Rectal smooth muscle tissue (tissue), 1 donor: ENCODE data around the gene MAMLD1.

Source experiments
- H3K27ac ChIP-seq: one replicate; pipeline ENCODE4 v1.7.0; 2013; ENCODE audit warnings: low read depth, low read length, inconsistent platforms
- H3K27me3 ChIP-seq: one replicate; pipeline ENCODE4 v1.7.0; 2013; ENCODE audit warnings: low read length; ENCODE audit not compliant: control insufficient read depth, insufficient read depth
- H3K36me3 ChIP-seq: one replicate; pipeline ENCODE4 v1.7.0; 2013; ENCODE audit warnings: low read length; ENCODE audit not compliant: control insufficient read depth, insufficient read depth
- H3K4me1 ChIP-seq: one replicate; pipeline ENCODE4 v1.7.0; 2013; ENCODE audit warnings: low read length; ENCODE audit not compliant: control insufficient read depth, insufficient read depth
- H3K4me3 ChIP-seq: one replicate; pipeline ENCODE4 v1.7.0; 2013; ENCODE audit warnings: low read length
- H3K9ac ChIP-seq: one replicate; pipeline ENCODE4 v1.7.0; 2013; ENCODE audit warnings: low read length

MAMLD1 gene

GRCh38 chrX:150362599-150363481 lies at the start of gene MAMLD1:
Gene MAMLD1 (plus strand): TSS chrX:150363317. CDS start chrX:150445517, 82,200 bp downstream.
- Histone ChIP-seq H3K27me3 (peaks cover 8% of the 10 kb centered on the region), H3K27ac (peak within 1 kb of the TSS; percentile 68), H3K9ac (no peak within 1 kb of the TSS)

DNA sequence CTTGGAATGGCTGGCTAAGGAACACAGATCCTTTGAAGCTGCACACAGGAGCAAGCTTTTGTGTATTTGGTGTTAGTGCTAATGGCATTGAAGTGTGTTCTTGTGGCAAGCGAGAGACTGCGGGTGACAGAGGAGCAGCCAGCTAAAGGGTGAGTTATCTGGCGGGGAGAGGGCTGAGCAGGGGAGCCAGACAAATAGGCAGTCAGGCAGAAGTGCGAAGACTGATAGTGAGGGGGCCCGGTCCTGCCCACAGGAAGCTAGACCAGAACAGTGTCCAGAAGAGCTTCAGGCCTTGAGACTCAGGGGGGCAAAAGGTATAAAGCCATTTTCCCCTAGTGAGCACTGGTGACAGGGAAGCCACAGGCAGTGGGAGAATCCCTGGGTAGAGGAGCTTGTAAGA lies 49.6 kb upstream of the MAMLD1 start:
- no peak overlapping the region for H3K27ac ChIP-seq
- no peaks in the 10 kb centered on the region for H3K27me3 ChIP-seq
- no peak overlapping the region for H3K4me3 ChIP-seq
- H3K4me1 ChIP-seq, result no peaks in the 10 kb centered on the region
- H3K36me3 ChIP-seq, result no peaks in the 10 kb centered on the region
- no peak overlapping the region for H3K9ac ChIP-seq

More at GRCh38 chrX:150362599-150363481, at the start of gene MAMLD1:
- no peaks in the 10 kb centered on the region for H3K36me3 ChIP-seq
- peak within 1 kb of the TSS; percentile 69 for H3K4me3 ChIP-seq
- H3K4me1 ChIP-seq, result no peaks in the 10 kb centered on the region

DNA sequence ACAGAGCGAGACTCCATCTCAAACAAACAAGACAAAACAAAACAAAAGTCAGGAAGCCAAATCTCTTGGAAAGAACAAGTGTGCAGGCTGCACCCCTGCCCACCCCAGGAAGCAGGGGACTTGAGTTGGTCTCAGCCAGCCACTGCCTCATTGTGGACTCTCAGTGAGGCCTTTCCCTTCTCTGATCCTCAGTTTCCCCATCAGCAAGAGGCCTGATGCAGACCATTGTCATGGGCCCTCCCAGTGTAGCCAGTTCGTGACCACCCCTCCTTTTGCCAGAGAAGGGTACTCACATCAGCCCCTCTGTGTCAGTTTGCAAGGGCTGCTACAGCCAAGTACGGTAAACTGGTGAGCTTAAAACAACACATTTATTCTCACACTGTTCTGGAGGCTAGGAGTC lies 48.9 kb upstream of the MAMLD1 start:
- Histone ChIP-seq H3K9ac (no peak overlapping the region), H3K27ac (no peak overlapping the region), H3K4me3 (no peak overlapping the region), H3K36me3 (no peaks in the 10 kb centered on the region), H3K27me3 (no peaks in the 10 kb centered on the region), H3K4me1 (no peaks in the 10 kb centered on the region)

- Histone ChIP-seq H3K36me3 (no peaks in the 10 kb centered on the region), H3K4me3 (no peak overlapping the region), H3K27me3 (no peaks in the 10 kb centered on the region), H3K27ac (no peak overlapping the region), H3K9ac (no peak overlapping the region), H3K4me1 (no peaks in the 10 kb centered on the region)
These were observed 46.6 kb upstream of the MAMLD1 start for GRCh38 chrX:150316564-150316963.

DNA sequence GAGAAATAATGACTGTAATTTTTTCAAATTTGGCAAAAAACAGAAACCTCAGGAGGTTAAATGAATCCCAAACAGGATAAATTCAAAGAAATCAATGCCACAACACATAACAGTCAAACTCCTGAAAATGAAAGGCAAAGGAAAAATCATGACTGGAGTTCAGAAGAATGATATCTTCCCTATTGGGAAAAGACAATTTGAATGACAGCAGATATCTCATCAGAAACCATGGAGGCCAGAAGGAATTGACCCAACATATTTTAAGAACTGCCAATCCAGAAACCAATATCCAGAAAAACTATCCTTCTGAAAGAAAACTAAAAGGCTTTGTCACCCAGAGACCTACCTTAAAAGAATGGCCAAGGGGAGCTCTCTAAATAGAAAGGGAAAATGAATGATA lies 40.1 kb upstream of the MAMLD1 start:
- H3K27me3 ChIP-seq, result no peaks in the 10 kb centered on the region
- no peak overlapping the region for H3K4me3 ChIP-seq
- no peaks in the 10 kb centered on the region for H3K4me1 ChIP-seq
- H3K27ac ChIP-seq, result no peak overlapping the region
- no peak overlapping the region for H3K9ac ChIP-seq
- H3K36me3 ChIP-seq, result no peaks in the 10 kb centered on the region

GRCh38 chrX:150324035-150324728 lies 38.9 kb upstream of the MAMLD1 start:
- H3K36me3 ChIP-seq, result no peaks in the 10 kb centered on the region
- H3K4me3 ChIP-seq, result no peak overlapping the region
- no peak overlapping the region for H3K27ac ChIP-seq
- H3K9ac ChIP-seq, result no peak overlapping the region
- H3K4me1 ChIP-seq, result no peaks in the 10 kb centered on the region
- H3K27me3 ChIP-seq, result no peaks in the 10 kb centered on the region

GRCh38 chrX:150324919-150325318 lies 38.2 kb upstream of the MAMLD1 start:
- Histone ChIP-seq H3K36me3 (no peaks in the 10 kb centered on the region), H3K4me1 (no peaks in the 10 kb centered on the region), H3K4me3 (no peak overlapping the region), H3K27me3 (no peaks in the 10 kb centered on the region), H3K27ac (no peak overlapping the region), H3K9ac (no peak overlapping the region)

- H3K36me3 ChIP-seq, result no peaks in the 10 kb centered on the region
- H3K9ac ChIP-seq, result no peak overlapping the region
- H3K4me1 ChIP-seq, result no peaks in the 10 kb centered on the region
- no peak overlapping the region for H3K27ac ChIP-seq
- H3K27me3 ChIP-seq, result no peaks in the 10 kb centered on the region
- H3K4me3 ChIP-seq, result no peak overlapping the region
These were observed 36.4 kb upstream of the MAMLD1 start for GRCh38 chrX:150326541-150327247.

DNA sequence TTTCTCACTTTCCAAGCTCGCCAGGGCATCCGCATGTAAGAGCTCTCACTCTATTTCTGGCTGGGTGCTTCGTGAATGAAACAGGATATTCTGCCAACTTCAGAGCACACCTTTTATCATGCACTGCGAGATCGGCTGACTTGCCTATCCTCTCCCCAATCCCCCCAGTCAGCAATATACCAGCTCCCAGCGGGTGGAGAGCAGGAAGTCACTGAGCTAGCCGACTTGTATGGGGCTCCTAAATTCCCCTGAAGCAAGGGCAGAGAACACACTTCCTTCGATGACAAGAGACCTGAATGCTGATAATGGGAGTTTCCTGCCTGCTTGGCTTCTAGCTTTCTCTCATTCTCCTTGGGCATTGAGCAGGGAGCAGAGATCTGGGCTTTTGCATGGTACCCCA lies 33.8 kb upstream of the MAMLD1 start:
- no peak overlapping the region for H3K9ac ChIP-seq
- no peaks in the 10 kb centered on the region for H3K4me1 ChIP-seq
- no peaks in the 10 kb centered on the region for H3K27me3 ChIP-seq
- H3K36me3 ChIP-seq, result no peaks in the 10 kb centered on the region
- no peak overlapping the region for H3K4me3 ChIP-seq
- no peak overlapping the region for H3K27ac ChIP-seq

- H3K4me1 ChIP-seq, result no peaks in the 10 kb centered on the region
- H3K36me3 ChIP-seq, result no peaks in the 10 kb centered on the region
- no peaks in the 10 kb centered on the region for H3K27me3 ChIP-seq
- no peak overlapping the region for H3K9ac ChIP-seq
- no peak overlapping the region for H3K27ac ChIP-seq
- H3K4me3 ChIP-seq, result no peak overlapping the region
These were observed 33.2 kb upstream of the MAMLD1 start for GRCh38 chrX:150329868-150330267.

DNA sequence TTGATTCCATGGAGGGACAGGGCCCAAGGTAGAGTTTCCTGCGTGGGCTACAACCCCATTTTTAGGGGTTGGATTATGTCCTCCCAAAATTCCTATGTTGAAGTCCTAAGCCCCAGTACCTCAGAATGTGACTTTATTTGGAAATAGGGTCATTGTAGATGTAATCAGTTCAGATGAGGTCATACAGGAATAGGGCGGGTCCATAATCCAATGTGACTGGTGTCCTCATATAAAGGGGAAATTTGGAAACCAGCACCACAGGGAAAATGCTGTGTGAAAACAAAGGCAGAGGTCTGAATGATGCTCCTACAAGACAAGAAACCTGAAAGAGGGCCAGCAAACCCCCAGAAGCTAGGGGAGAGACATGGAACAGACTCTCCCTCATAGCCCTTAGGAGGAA lies 31.1 kb upstream of the MAMLD1 start:
- no peaks in the 10 kb centered on the region for H3K36me3 ChIP-seq
- no peaks in the 10 kb centered on the region for H3K27me3 ChIP-seq
- H3K4me3 ChIP-seq, result no peak overlapping the region
- H3K4me1 ChIP-seq, result no peaks in the 10 kb centered on the region
- no peak overlapping the region for H3K27ac ChIP-seq
- no peak overlapping the region for H3K9ac ChIP-seq

DNA sequence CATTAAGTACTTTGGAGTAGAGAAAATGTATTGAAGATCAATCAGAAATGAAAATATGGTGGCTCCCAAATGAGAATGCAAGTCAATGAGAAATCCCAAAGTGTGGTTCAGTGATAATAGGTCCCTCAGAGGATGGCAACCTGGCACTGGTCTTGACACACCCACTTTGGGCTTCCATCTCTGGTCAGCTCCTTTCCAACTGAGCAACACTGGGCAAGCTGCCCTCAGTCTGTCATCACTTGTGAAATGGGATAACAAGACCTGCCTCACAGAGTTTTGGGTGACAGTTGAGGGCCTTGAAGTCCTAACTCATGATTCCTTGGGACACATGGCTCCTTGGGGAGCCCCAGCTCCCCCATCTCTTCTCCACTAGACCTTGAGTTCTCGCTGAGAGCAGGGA lies 29.0 kb upstream of the MAMLD1 start:
- no peak overlapping the region for H3K27ac ChIP-seq
- H3K9ac ChIP-seq, result no peak overlapping the region
- H3K4me3 ChIP-seq, result no peak overlapping the region
- no peaks in the 10 kb centered on the region for H3K36me3 ChIP-seq
- no peaks in the 10 kb centered on the region for H3K4me1 ChIP-seq
- no peaks in the 10 kb centered on the region for H3K27me3 ChIP-seq
